Activated T-cell treated with anti-CD3 and anti-CD28 coated beads, Interleukin-2, amount 50 U/mL, for 24 hours (primary cell): ENCODE data around the gene GJB6.

Experiments used
- DNase-seq: peaks from one replicate; pipeline ENCODE4 v3.0.0-alpha.2; 2020
- H3K27ac Mint-ChIP-seq: 2 replicates; pipeline ENCODE4 v1.8.0; 2020; ENCODE audit warnings: mild to moderate bottlenecking, mixed read lengths
- H3K27me3 Mint-ChIP-seq: 2 replicates; pipeline ENCODE4 v1.8.0; 2020; ENCODE audit warnings: mixed read lengths
- H3K36me3 Mint-ChIP-seq: 2 replicates; pipeline ENCODE4 v1.8.0; 2020; ENCODE audit warnings: low read depth, mixed read lengths
- H3K4me1 Mint-ChIP-seq: 2 replicates; pipeline ENCODE4 v1.8.0; 2020; ENCODE audit warnings: low read depth, mixed read lengths
- H3K4me3 Mint-ChIP-seq: 2 replicates; pipeline ENCODE4 v1.8.0; 2020; ENCODE audit warnings: mild to moderate bottlenecking, moderate library complexity, mixed read lengths
- H3K9me3 Mint-ChIP-seq: 2 replicates; pipeline ENCODE4 v1.8.0; 2020; ENCODE audit warnings: mixed read lengths

GJB6 gene

DNA sequence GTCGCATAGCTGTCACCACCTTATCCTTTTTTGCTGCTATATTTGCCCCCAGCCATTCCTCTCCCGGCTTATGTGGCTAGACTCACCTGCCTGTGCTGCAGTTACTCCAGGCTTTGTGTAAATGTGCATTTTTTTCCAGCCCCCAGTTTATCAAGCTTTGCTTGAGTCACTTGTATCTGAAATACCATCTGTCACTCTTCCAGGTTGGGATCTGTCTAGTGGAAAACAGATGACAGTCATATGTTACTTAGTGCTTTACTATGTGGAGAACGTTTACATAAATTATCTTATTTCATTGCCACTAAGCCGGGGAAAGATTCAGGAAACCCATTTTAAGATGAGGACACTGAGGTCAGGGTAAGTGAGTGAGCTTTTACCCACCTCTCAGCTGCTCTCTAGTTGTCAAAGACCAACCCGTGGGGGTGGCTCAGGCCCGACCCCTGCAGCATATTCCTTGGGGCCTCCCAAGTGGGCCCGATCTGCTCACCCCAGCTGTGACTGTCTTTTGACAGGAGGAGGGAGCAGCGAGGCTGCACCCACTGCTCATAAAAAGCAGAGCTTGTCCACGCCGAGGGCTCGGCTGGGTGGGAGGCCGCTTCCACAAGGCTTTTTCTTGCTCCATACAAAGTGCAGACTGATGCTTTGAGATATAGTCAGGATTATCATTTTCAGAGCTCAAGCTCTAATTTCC is 46.6 kb downstream of the GJB6 start:
- Mint-ChIP-seq H3K4me1 (no peaks in the 10 kb centered on the region), H3K27ac (no peak overlapping the region), H3K4me3 (no peak overlapping the region)

DNA sequence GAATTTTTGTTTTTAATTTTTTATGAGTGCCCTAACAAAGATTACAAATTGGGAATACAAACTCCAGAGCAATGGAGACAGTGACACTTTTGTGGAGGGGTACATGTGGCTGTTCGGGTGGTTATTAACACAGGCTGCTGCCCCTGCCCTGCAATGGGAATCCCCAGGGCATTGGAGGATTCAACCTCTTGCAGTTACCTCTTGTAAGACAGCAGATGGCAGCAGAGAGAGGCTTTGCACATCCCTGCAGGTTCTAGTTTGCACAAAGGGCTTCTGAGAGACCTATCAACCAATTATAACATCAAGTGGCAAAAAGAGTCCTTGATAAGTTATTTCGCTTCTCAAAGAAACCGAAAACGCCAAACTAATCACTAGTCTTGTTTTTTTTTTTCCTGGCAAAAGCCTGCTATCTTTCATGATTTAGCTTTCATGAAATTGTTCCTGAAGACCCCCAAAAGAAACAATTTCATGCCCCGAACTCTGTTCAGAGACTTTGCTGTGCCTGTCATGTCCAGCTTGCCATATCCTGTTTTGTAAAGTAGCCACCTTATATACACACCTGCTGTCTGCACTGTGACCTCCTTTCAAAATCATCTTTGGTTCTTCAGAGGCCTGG is 49.8 kb downstream of the GJB6 start:
- Mint-ChIP-seq H3K9me3 (no peaks in the 10 kb centered on the region), H3K27me3 (peaks cover 43% of the 10 kb centered on the region), H3K4me3 (no peak overlapping the region), H3K4me1 (peaks cover 4% of the 10 kb centered on the region), H3K36me3 (no peaks in the 10 kb centered on the region), H3K27ac (no peak overlapping the region)
- peak; percentile 54 for DNase-seq

More for the DNA sequence above, 46.6 kb downstream of the GJB6 start:
- Mint-ChIP-seq H3K36me3 (no peaks in the 10 kb centered on the region), H3K27me3 (peaks cover 22% of the 10 kb centered on the region), H3K9me3 (no peaks in the 10 kb centered on the region)
- no peak for DNase-seq

DNA sequence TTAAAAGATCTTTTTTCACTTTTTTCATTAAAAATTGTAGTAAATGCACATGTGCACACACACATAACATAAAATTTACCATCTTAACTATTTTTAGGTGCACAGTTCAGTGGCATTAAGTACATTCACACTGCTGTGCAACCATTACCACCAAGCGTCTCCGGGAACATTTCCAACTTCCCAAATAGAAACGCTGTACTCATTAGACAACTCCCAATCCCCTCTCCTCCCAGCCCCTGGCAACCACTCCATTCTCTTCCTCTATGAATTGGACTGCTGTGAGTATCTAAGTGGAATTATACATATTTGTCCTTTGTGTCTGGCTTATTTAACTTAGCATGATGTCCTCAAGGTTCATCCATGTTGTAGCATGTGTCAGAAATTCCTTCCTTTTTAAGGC is 50.9 kb downstream of the GJB6 start:
- Mint-ChIP-seq H3K36me3 (no peaks in the 10 kb centered on the region), H3K27ac (no peak overlapping the region), H3K4me1 (peaks cover 4% of the 10 kb centered on the region), H3K27me3 (peaks cover 53% of the 10 kb centered on the region), H3K9me3 (no peaks in the 10 kb centered on the region), H3K4me3 (no peak overlapping the region)
- no peak for DNase-seq

DNA sequence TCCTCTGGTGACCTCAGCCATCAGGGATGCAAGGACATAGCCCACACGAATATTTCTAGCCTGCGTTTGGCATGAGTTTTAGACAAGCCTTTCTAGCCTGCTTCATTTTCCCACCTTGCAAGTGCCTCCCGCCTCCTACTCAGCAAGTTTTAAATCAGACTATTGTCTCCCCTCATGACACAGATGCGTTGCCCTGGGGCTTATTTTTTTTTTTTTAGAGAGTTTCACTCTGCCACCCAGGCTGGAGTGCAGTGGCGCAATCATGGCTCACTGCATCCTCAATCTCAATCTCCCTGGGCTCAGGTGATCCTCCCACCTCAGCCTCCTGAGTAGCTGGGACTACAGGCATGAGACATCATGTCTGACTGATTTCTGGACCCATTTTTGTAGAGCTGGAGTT is 54.0 kb downstream of the GJB6 start:
- no peaks in the 10 kb centered on the region for H3K36me3 Mint-ChIP-seq

DNA sequence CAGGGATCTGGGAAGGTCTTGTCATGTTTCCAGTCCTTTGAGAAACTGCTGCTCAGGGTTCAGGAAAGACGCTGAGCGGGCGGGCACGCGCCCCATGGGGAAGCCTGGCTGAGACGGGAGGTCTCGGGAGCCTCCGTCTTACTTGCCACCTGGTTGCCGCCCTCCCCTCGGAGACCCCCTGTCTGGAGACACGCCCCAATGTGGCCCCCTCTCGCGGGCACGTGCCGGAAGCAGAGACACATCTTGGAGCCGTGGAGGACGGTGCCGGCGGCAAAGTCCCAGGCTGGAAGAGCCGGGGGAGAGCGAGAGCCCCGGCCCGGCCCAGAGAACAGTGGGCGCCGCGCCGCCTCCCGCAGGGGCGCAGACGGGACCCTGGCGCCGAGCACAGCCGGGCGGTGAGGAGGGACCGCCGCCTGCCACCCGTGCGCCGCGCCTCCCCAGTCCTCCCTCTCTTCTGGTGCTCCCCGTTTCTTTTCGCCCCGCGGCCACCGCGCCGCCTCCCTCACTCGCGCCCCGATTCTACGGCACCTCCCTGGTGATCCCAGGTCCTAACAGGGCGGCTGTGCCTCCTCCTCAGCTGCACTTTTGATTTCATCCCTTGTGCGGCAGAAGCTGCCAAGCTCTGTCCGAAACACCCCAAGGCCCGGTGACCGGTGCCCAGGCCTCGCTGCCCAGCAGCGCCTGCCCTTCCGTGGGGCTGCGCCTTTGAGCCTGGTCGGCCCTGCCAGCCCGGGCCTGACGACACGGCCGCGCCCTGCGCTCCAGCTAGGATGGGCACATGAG is 54.9 kb downstream of the GJB6 start:
- Mint-ChIP-seq H3K36me3 (no peaks in the 10 kb centered on the region), H3K9me3 (no peaks in the 10 kb centered on the region), H3K4me1 (peaks cover 36% of the 10 kb centered on the region), H3K4me3 (no peak overlapping the region), H3K27ac (no peak overlapping the region), H3K27me3 (peaks cover 86% of the 10 kb centered on the region)
- no peak for DNase-seq

More for the DNA sequence above, 54.0 kb downstream of the GJB6 start:
- no peak overlapping the region for H3K4me3 Mint-ChIP-seq
- peaks cover 79% of the 10 kb centered on the region for H3K27me3 Mint-ChIP-seq
- H3K27ac Mint-ChIP-seq: no peak overlapping the region
- no peaks in the 10 kb centered on the region for H3K9me3 Mint-ChIP-seq
- H3K4me1 Mint-ChIP-seq: peaks cover 29% of the 10 kb centered on the region
- DNase-seq: no peak

DNA sequence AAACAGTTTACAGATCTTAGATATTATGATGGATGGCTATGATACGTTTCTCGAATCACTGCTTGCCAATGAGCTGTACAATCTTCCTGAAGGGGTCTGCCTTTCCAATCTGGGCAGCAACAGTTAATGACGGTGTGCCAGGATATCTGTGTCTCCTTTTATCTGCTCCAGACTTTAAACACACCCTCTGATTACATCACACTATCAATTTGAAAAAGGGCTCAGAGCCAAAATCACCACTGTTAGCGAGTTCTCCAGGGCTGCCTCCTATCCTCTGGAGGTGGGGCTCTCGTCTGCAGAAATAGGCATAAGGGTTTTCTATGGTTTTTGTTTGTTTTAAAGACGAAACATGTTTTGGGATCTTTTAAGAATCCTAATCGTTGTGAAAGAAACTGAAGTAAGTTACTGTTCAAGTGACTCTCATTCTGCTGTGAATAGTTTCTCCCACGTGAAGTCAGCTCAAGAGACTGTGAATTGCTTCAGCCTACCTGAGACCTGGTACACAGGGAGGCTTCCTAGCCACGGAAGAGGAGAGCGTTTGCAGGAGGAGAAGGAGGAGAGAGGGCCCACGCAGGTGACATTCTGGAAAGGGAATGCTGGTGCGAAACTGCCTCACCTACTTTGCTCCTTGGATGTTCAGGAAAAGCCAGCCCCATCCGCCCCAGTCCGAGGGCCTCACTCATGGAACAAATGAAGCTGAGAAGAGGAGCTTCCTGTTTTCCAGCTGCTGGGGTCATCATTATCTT is 56.0 kb downstream of the GJB6 start:
- Mint-ChIP-seq H3K27ac (no peak overlapping the region), H3K27me3 (peaks cover 84% of the 10 kb centered on the region), H3K4me3 (no peak overlapping the region), H3K36me3 (no peaks in the 10 kb centered on the region), H3K4me1 (peaks cover 36% of the 10 kb centered on the region), H3K9me3 (no peaks in the 10 kb centered on the region)
- no peak for DNase-seq

DNA sequence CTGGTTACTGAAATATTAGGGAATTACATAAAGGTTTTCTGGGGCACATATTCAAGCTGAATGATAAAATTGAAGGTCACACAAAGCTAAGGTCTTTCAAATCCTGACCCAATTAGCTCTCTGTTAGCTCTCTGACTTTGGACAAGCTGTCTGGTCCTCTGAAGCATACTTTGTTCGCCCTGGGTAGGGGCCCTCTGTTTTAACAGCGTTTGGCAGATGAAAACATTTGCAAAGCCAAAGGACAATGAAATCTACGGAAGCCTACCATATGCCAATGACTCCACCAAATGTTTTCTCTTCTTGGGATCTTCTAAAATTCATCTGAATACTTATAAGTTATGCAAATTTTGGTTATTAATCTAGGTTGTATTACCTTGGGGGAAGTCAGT is 56.7 kb downstream of the GJB6 start:
- Mint-ChIP-seq H3K4me1 (peaks cover 36% of the 10 kb centered on the region), H3K4me3 (no peak overlapping the region), H3K9me3 (no peaks in the 10 kb centered on the region)

DNA sequence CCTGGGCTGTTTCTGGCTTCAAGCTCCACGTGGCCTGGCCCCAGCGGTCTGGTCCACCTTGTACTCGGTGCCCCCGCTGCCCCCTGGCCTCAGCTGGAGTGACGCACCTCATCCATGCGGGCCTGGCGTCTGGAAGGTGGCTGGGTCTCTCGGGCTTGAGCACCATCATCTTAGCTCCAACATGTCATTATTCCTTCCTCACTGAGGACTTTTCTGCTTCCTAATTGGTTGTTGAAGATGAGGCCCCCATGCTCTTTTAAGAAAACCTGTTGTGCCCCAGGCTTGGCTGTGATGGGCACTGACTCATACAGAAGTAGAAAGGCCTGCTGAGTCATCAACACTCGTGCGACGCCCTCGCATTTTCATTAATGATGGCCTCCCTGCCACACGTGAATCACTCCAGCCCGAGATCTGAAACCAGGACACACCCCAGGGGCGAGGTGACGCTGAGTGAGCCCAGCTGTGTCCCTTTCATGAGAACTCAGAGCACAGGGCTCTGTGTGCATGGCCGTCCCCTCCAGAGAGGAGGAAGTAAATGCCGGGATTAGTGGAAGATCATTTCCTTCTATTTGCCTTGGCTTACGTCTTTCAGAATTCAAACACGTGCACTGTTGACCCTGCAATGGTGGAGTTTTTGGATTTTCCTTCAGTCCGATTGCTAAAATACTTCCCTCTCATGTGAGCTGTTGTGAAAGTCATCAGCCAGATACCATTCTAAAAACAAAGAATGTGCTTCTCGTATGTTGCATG is 57.3 kb downstream of the GJB6 start:
- H3K9me3 Mint-ChIP-seq: no peaks in the 10 kb centered on the region
- H3K27me3 Mint-ChIP-seq: peaks cover 84% of the 10 kb centered on the region
- H3K4me1 Mint-ChIP-seq: peaks cover 36% of the 10 kb centered on the region
- H3K36me3 Mint-ChIP-seq: no peaks in the 10 kb centered on the region
- H3K27ac Mint-ChIP-seq: peak overlapping the region; percentile 8
- DNase-seq: peak; percentile 78
- H3K4me3 Mint-ChIP-seq: peak overlapping the region; percentile 30

More for the DNA sequence above, 56.7 kb downstream of the GJB6 start:
- DNase-seq: no peak
- no peak overlapping the region for H3K27ac Mint-ChIP-seq
- no peaks in the 10 kb centered on the region for H3K36me3 Mint-ChIP-seq
- peaks cover 84% of the 10 kb centered on the region for H3K27me3 Mint-ChIP-seq

DNA sequence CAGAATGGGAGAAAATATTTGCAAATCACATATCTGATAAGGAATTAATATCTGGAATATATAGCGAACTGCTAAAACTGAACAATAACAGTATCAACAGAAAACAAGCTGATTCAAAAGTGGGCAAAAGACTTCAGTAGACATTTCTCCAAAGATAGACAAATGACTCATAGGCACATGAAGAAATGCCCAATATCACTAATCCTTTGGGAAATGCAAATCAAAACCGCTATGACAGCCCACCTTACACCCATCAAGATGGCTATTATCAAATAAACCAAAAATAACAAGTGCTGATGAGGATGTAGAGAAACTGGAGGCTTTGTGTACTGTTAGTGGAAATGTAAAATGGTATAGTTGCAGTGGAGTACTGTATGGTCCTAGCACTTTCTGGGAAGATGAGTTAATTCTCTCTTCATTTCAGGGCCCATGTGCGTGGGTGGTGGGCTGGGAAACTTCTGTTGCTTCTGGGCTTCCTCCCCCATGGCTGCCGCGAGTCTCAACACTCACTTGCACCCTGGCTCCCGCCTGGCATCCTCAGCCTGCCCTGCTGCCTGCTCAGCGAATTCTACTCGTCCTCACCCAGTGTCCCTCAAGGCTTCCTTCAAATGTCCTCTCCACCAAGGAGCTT is 58.9 kb downstream of the GJB6 start:
- Mint-ChIP-seq H3K4me1 (peaks cover 36% of the 10 kb centered on the region), H3K27ac (no peak overlapping the region), H3K4me3 (no peak overlapping the region), H3K36me3 (no peaks in the 10 kb centered on the region), H3K27me3 (peaks cover 77% of the 10 kb centered on the region), H3K9me3 (no peaks in the 10 kb centered on the region)
- DNase-seq: no peak
